IPS-20b (cell line): ENCODE results near the gene SLC49A3.
"Not testable (repeated sequence)": the region's sequence is repeated elsewhere in the genome, so short reads cannot be mapped to it uniquely, and the experiment has no call there.

Experiments used
- H3K27ac ChIP-seq: one replicate; pipeline ENCODE4 v1.5.1; 2013; ENCODE audit warnings: low read length
- H3K27me3 ChIP-seq: 2 replicates; pipeline ENCODE4 v1.6.1; 2013; ENCODE audit warnings: mild to moderate bottlenecking, low read length, inconsistent platforms; ENCODE audit not compliant: insufficient read depth
- H3K36me3 ChIP-seq: 2 replicates; pipeline ENCODE4 v1.6.1; 2013; ENCODE audit warnings: low read depth, mild to moderate bottlenecking, inconsistent platforms, low read length, moderate library complexity; ENCODE audit not compliant: insufficient read depth
- H3K4me1 ChIP-seq: 2 replicates; pipeline ENCODE4 v1.6.1; 2013; ENCODE audit warnings: mild to moderate bottlenecking, control low read depth, inconsistent platforms, low read length, moderate library complexity; ENCODE audit not compliant: insufficient read depth
- H3K4me3 ChIP-seq: 2 replicates; pipeline ENCODE4 v1.5.1; 2013; ENCODE audit warnings: mild to moderate bottlenecking, low read length, inconsistent platforms
- H3K9ac ChIP-seq: 2 replicates; pipeline ENCODE4 v1.6.1; 2013; ENCODE audit warnings: low read depth, mild to moderate bottlenecking, inconsistent platforms, low read length, moderate library complexity
- H3K9me3 ChIP-seq: 2 replicates; pipeline ENCODE4 v1.6.1; 2013; ENCODE audit warnings: mild to moderate bottlenecking, low read depth, low read length, inconsistent platforms; ENCODE audit not compliant: insufficient read depth

Gene SLC49A3

GRCh38 chr4:653080-653821 lies 35.7 kb downstream of the SLC49A3 start:
- Histone ChIP-seq H3K27me3 (peaks cover 8% of the 10 kb centered on the region; the same call in 1 of the 2 replicates), H3K36me3 (no peaks in the 10 kb centered on the region), H3K9ac (no peak overlapping the region), H3K4me1 (no peaks in the 10 kb centered on the region), H3K9me3 (no peaks in the 10 kb centered on the region), H3K4me3 (no peak overlapping the region), H3K27ac (no peak overlapping the region)

- no peak overlapping the region for H3K9ac ChIP-seq
- H3K27me3 ChIP-seq, result peaks cover 8% of the 10 kb centered on the region; the same call in 1 of the 2 replicates
- H3K36me3 ChIP-seq, result no peaks in the 10 kb centered on the region
- H3K4me3 ChIP-seq, result no peak overlapping the region
- H3K4me1 ChIP-seq, result no peaks in the 10 kb centered on the region
- no peak overlapping the region for H3K27ac ChIP-seq
- no peaks in the 10 kb centered on the region for H3K9me3 ChIP-seq
Measured at GRCh38 chr4:651884-652642, 36.9 kb downstream of the SLC49A3 start.

GRCh38 chr4:650951-651883 lies 37.7 kb downstream of the SLC49A3 start:
- H3K4me1 ChIP-seq, result no peaks in the 10 kb centered on the region
- peaks cover 8% of the 10 kb centered on the region; the same call in 1 of the 2 replicates for H3K27me3 ChIP-seq
- no peaks in the 10 kb centered on the region for H3K36me3 ChIP-seq
- H3K9ac ChIP-seq, result no peak overlapping the region
- H3K4me3 ChIP-seq, result no peak overlapping the region
- no peaks in the 10 kb centered on the region for H3K9me3 ChIP-seq
- H3K27ac ChIP-seq, result no peak overlapping the region

- Histone ChIP-seq H3K9ac (no peak overlapping the region), H3K27me3 (peaks cover 8% of the 10 kb centered on the region; the same call in 1 of the 2 replicates), H3K27ac (no peak overlapping the region), H3K9me3 (no peaks in the 10 kb centered on the region), H3K36me3 (no peaks in the 10 kb centered on the region), H3K4me3 (no peak overlapping the region), H3K4me1 (no peaks in the 10 kb centered on the region)
Measured at GRCh38 chr4:650461-650860, 38.5 kb downstream of the SLC49A3 start.

GRCh38 chr4:649751-650310 lies 39.1 kb downstream of the SLC49A3 start:
- Histone ChIP-seq H3K4me3 (no peak overlapping the region), H3K4me1 (no peaks in the 10 kb centered on the region), H3K9me3 (no peaks in the 10 kb centered on the region), H3K9ac (no peak overlapping the region), H3K27me3 (peaks cover 8% of the 10 kb centered on the region; the same call in 1 of the 2 replicates), H3K36me3 (no peaks in the 10 kb centered on the region), H3K27ac (no peak overlapping the region)

- no peaks in the 10 kb centered on the region for H3K4me1 ChIP-seq
- no peaks in the 10 kb centered on the region for H3K9me3 ChIP-seq
- peaks cover 8% of the 10 kb centered on the region; the same call in 1 of the 2 replicates for H3K27me3 ChIP-seq
- H3K9ac ChIP-seq, result no peak overlapping the region
- H3K36me3 ChIP-seq, result no peaks in the 10 kb centered on the region
- H3K4me3 ChIP-seq, result no peak overlapping the region
- H3K27ac ChIP-seq, result no peak overlapping the region
Measured at GRCh38 chr4:649293-649625, 39.7 kb downstream of the SLC49A3 start.

GRCh38 chr4:648579-649292 lies 40.2 kb downstream of the SLC49A3 start:
- Histone ChIP-seq H3K36me3 (no peaks in the 10 kb centered on the region), H3K27ac (no peak overlapping the region), H3K27me3 (peaks cover 8% of the 10 kb centered on the region; the same call in 1 of the 2 replicates), H3K9me3 (no peaks in the 10 kb centered on the region), H3K4me3 (no peak overlapping the region), H3K9ac (no peak overlapping the region), H3K4me1 (no peaks in the 10 kb centered on the region)

- Histone ChIP-seq H3K27ac (no peak overlapping the region), H3K4me3 (no peak overlapping the region), H3K9me3 (no peaks in the 10 kb centered on the region), H3K4me1 (no peaks in the 10 kb centered on the region), H3K9ac (no peak overlapping the region), H3K27me3 (peaks cover 1% of the 10 kb centered on the region; the same call in 1 of the 2 replicates), H3K36me3 (no peaks in the 10 kb centered on the region)
Measured at GRCh38 chr4:647481-647880, 41.5 kb downstream of the SLC49A3 start.

- Histone ChIP-seq H3K27me3 (no peaks in the 10 kb centered on the region), H3K9me3 (no peaks in the 10 kb centered on the region; the same call in 1 of the 2 replicates), H3K4me1 (no peaks in the 10 kb centered on the region), H3K4me3 (no peak overlapping the region), H3K27ac (no peak overlapping the region), H3K36me3 (no peaks in the 10 kb centered on the region), H3K9ac (no peak overlapping the region)
Measured at GRCh38 chr4:646460-646859, 42.5 kb downstream of the SLC49A3 start.

- H3K4me3 ChIP-seq, H3K4me1 ChIP-seq, H3K27ac ChIP-seq, H3K27me3 ChIP-seq, H3K9me3 ChIP-seq, H3K9ac ChIP-seq, H3K36me3 ChIP-seq: not testable (repeated sequence)
Measured at GRCh38 chr4:642366-642765, 46.6 kb downstream of the SLC49A3 start.
